DND-41 (cell line): ENCODE data around the gene GSG1L.

Experiments used
- ATAC-seq: fragments of 200-7000 bp; cut with Tn5 transposase; 3 replicates; pipeline ENCODE4 v1.9.1; 2021; ENCODE audit warnings: low read depth; ENCODE audit not compliant: insufficient read depth
- DNase-seq: peaks from one replicate; pipeline ENCODE4 v3.0.0-alpha.2; 2020
- H2AFZ ChIP-seq: 2 replicates; pipeline ENCODE4 v1.6.0; 2012; ENCODE audit warnings: low read depth, low read length
- H3K27ac ChIP-seq: 2 replicates; pipeline ENCODE4 v1.5.1; 2012; ENCODE audit warnings: low read length, inconsistent platforms
- H3K27me3 ChIP-seq: fragments of 200-600 bp; sonication (generic); 2 replicates; pipeline ENCODE4 v1.6.0; 2012; ENCODE audit warnings: low read length, mild to moderate bottlenecking, inconsistent platforms; ENCODE audit not compliant: insufficient read depth, poor library complexity
- H3K36me3 ChIP-seq: 2 replicates; pipeline ENCODE4 v1.5.1; 2012; ENCODE audit warnings: low read length, inconsistent platforms; ENCODE audit not compliant: insufficient read depth
- H3K4me1 ChIP-seq: 2 replicates; pipeline ENCODE4 v1.5.1; 2012; ENCODE audit warnings: mild to moderate bottlenecking, low read length; ENCODE audit not compliant: insufficient read depth
- H3K4me2 ChIP-seq: 2 replicates; pipeline ENCODE4 v1.6.0; 2012; ENCODE audit warnings: mild to moderate bottlenecking, moderate library complexity, low read length, inconsistent platforms; ENCODE audit not compliant: insufficient read depth
- H3K4me3 ChIP-seq, 2 experiments: fragments of 200-600 bp in 1 of 2; shearing (Covaris generic) in 1 of 2; 2 replicates each; pipeline ENCODE4 v1.5.1; 2012 to 2016; ENCODE audit warnings: inconsistent platforms in 2 of 2, low read length in 2 of 2, mild to moderate bottlenecking in 2 of 2, low read depth in 1 of 2, moderate library complexity in 1 of 2
- H3K79me2 ChIP-seq: 2 replicates; pipeline ENCODE4 v1.6.0; 2012; ENCODE audit warnings: low read length, inconsistent platforms; ENCODE audit not compliant: insufficient read depth
- H3K9ac ChIP-seq: 2 replicates; pipeline ENCODE4 v1.6.0; 2012; ENCODE audit warnings: low read depth, mild to moderate bottlenecking, inconsistent platforms, low read length, moderate library complexity
- H3K9me3 ChIP-seq: 2 replicates; pipeline ENCODE4 v1.5.1; 2012; ENCODE audit warnings: low read length, moderate library complexity, mild to moderate bottlenecking, inconsistent platforms; ENCODE audit not compliant: insufficient read depth, severe bottlenecking
- H4K20me1 ChIP-seq: 2 replicates; pipeline ENCODE4 v1.6.0; 2012; ENCODE audit warnings: low read length; ENCODE audit not compliant: insufficient read depth
- EZH2 ChIP-seq: IDR thresholded peaks from 3 replicates; pipeline ENCODE4 v1.6.1; 2012; ENCODE audit warnings: borderline replicate concordance, low read depth, mild to moderate bottlenecking, moderate library complexity, low read length, inconsistent platforms; ENCODE audit not compliant: severe bottlenecking
- TF ChIP-seq, protein P1 (sequence below): IDR thresholded peaks from 2 replicates; pipeline ENCODE4 v1.5.1; 2012; ENCODE audit warnings: borderline replicate concordance, low read length, moderate library complexity, mild to moderate bottlenecking; ENCODE audit not compliant: poor library complexity, severe bottlenecking; ENCODE audit errors: extremely low read depth

Gene GSG1L

GRCh38 chr16:27890866-27891265, 172.6 kb downstream of the GSG1L start:
- TF ChIP-seq, protein P1, sequence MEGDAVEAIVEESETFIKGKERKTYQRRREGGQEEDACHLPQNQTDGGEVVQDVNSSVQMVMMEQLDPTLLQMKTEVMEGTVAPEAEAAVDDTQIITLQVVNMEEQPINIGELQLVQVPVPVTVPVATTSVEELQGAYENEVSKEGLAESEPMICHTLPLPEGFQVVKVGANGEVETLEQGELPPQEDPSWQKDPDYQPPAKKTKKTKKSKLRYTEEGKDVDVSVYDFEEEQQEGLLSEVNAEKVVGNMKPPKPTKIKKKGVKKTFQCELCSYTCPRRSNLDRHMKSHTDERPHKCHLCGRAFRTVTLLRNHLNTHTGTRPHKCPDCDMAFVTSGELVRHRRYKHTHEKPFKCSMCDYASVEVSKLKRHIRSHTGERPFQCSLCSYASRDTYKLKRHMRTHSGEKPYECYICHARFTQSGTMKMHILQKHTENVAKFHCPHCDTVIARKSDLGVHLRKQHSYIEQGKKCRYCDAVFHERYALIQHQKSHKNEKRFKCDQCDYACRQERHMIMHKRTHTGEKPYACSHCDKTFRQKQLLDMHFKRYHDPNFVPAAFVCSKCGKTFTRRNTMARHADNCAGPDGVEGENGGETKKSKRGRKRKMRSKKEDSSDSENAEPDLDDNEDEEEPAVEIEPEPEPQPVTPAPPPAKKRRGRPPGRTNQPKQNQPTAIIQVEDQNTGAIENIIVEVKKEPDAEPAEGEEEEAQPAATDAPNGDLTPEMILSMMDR: no peak
- TF ChIP-seq EZH2: no peak
- Histone ChIP-seq H4K20me1 (no peaks in the 10 kb centered on the region), H3K4me2 (no peak overlapping the region), H2AFZ (no peak overlapping the region), H3K4me3 (no peak overlapping the region), H3K79me2 (no peaks in the 10 kb centered on the region), H3K36me3 (no peaks in the 10 kb centered on the region), H3K9ac (no peak overlapping the region), H3K27ac (no peak overlapping the region), H3K9me3 (no peaks in the 10 kb centered on the region), H3K4me1 (no peaks in the 10 kb centered on the region), H3K27me3 (peaks cover 6% of the 10 kb centered on the region)
- no peak for DNase-seq
- ATAC-seq: no peak

DNA sequence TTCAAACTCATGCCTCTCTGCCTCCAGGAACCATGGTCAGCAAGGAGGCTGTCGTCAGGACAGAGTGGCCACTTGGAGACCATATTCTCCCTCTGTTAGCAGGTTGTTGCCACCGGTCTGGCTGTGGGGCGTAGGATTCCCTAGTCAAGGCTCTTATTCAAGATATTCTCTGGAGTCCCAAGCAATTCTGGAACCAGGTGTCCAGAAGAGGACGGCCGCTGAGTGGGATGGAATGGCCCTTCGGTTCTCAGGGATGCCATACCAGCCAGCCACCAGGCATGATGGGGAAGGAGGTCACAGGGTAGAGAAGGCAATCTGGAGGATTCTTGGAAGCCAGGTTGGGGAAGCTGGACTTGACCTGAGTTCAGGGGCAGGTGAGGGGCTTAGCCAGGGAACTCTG, 173.5 kb downstream of the GSG1L start:
- Histone ChIP-seq H3K79me2 (no peaks in the 10 kb centered on the region), H3K27ac (no peak overlapping the region), H3K4me1 (no peaks in the 10 kb centered on the region), H3K27me3 (peaks cover 6% of the 10 kb centered on the region), H3K9me3 (no peaks in the 10 kb centered on the region), H2AFZ (no peak overlapping the region), H3K4me2 (no peak overlapping the region), H4K20me1 (no peaks in the 10 kb centered on the region), H3K36me3 (no peaks in the 10 kb centered on the region), H3K4me3 (no peak overlapping the region), H3K9ac (no peak overlapping the region)
- TF ChIP-seq EZH2: no peak
- TF ChIP-seq, protein P1: no peak
- DNase-seq (no peak), ATAC-seq (no peak)

DNA sequence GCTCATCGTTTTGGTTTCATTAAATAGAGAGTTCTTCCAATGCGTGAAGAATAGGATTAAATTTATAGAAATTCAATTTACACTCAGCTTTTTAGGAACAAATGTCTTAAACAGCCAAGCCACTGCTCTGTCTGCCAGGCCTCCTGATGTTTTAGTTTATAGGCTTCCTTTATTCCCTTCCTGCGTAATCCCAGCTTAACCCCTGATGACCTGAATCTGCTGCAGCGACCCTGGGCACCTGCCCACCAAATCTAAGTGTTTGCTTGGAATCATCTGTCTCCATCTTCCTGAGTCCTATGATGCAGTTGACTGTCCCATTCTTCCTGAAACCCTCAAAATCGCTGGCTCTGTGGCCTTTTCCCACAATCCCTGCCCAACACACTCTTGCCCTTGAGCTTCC, 179.9 kb downstream of the GSG1L start:
- Histone ChIP-seq H3K27ac (no peak overlapping the region), H3K79me2 (no peaks in the 10 kb centered on the region), H3K36me3 (no peaks in the 10 kb centered on the region), H4K20me1 (no peaks in the 10 kb centered on the region), H3K9me3 (no peaks in the 10 kb centered on the region), H3K9ac (no peak overlapping the region), H3K4me2 (no peak overlapping the region), H3K4me3 (no peak overlapping the region), H3K27me3 (peaks cover 3% of the 10 kb centered on the region), H3K4me1 (no peaks in the 10 kb centered on the region), H2AFZ (no peak overlapping the region)
- DNase-seq: no peak
- ATAC-seq: no peak
- TF ChIP-seq, protein P1: no peak
- TF ChIP-seq EZH2: no peak

- Histone ChIP-seq H4K20me1 (no peaks in the 10 kb centered on the region), H3K4me3 (no peak overlapping the region), H3K79me2 (no peaks in the 10 kb centered on the region), H2AFZ (no peak overlapping the region), H3K27me3 (peaks cover 3% of the 10 kb centered on the region), H3K27ac (no peak overlapping the region), H3K9me3 (peaks cover 8% of the 10 kb centered on the region), H3K4me2 (no peak overlapping the region), H3K36me3 (no peaks in the 10 kb centered on the region), H3K4me1 (no peaks in the 10 kb centered on the region), H3K9ac (no peak overlapping the region)
- ATAC-seq (no peak), DNase-seq (no peak)
- no peak for TF ChIP-seq EZH2
- TF ChIP-seq, protein P1: no peak
Observed at GRCh38 chr16:27880287-27880686, 183.2 kb downstream of the GSG1L start.
